ENCODE results near the gene QSER1.

DNA sequence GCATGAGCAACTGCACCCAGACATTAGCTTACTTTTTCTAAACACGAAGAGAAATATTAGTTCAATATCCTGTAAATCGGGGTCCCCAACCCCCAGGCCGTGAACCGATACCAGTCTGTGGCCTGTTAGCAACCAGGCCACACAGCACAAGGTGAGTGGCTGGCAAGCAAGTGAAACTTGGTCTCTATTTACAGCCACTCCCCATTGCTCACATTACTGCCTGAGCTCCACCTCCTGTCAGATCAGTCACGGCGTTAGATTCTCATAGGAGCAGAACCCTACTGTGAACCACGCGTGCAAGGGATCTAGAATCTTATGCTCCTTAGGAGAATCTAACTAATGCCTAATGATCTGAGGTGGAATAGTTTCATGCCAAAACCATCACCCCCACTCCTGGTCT, 95.2 kb downstream of the QSER1 start:
- TF ChIP-seq CTCF (IDR thresholded peaks at IDR 0.05) (no peak), POLR2A (IDR thresholded peaks at IDR 0.05) (no peak)

Data from gastroesophageal sphincter (tissue), 3 donors.